22Rv1 (cell line): Measurements from ENCODE around the gene CASP10.

ENCODE experiments used
- CTCF ChIP-seq: fragments of 450-650 bp; IDR thresholded peaks from 2 replicates; pipeline ENCODE4 v1.5.1; 2017; ENCODE audit warnings: mild to moderate bottlenecking
- ZFX ChIP-seq: fragments of 450-650 bp; IDR thresholded peaks from 2 replicates; pipeline ENCODE4 v1.6.1; 2017; ENCODE audit warnings: antibody characterized with exemption, borderline replicate concordance

GRCh38 chr2:201182650-201183364 lies at the start of gene CASP10:
- TF ChIP-seq CTCF = peak; percentile 33
- TF ChIP-seq ZFX = no peak
